ENCODE measurements around the gene EIF3M. TPM values are rescaled to one million over a fixed set of nuclear protein-coding genes. Genes with fewer than 3 reads are reported as not detected.
A peak's percentile ranks its signal among the peaks of the same experiment; 100 is the strongest.

EIF3M gene
- total RNA-seq, 2 donors from 2014 or later: 190 to 347 TPM

DNA sequence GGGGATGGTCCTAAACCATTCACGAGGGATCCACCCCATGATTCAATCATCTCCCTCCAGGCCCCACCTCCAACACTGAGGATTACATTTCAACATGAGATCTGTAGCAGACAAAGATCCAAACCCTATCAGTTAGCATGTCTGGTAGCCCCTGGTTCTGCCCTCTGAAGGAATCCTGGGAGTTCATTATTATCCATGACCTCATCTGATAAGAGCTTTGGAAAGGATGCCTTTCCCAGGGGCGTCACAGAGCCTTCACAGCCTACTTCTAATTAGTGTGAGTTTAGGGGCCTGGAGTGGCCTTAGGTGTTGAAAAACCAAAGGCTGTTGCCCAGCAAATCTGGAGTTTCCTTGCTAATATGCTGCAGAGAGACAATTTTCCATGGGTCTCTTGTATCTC, 8.6 kb upstream of the EIF3M start:
- H3K9me3 ChIP-seq: no peaks in the 10 kb centered on the region
- H3K36me3 ChIP-seq: no peaks in the 10 kb centered on the region
- H3K27ac ChIP-seq: no peak overlapping the region
- no peaks in the 10 kb centered on the region for H3K4me1 ChIP-seq (ENCODE audit: control insufficient read depth in 1 of 2, low read depth in 2 of 2)
- DNase-seq (ENCODE audit: low spot score) (no peak), ATAC-seq (ENCODE audit: insufficient number of reproducible peaks, low FRiP score, low read depth) (no peak)
- H3K4me3 ChIP-seq: no peak overlapping the region
- H3K27me3 ChIP-seq (replicated peaks; ENCODE audit: insufficient read depth): no peaks in the 10 kb centered on the region
- TF ChIP-seq, protein P1, sequence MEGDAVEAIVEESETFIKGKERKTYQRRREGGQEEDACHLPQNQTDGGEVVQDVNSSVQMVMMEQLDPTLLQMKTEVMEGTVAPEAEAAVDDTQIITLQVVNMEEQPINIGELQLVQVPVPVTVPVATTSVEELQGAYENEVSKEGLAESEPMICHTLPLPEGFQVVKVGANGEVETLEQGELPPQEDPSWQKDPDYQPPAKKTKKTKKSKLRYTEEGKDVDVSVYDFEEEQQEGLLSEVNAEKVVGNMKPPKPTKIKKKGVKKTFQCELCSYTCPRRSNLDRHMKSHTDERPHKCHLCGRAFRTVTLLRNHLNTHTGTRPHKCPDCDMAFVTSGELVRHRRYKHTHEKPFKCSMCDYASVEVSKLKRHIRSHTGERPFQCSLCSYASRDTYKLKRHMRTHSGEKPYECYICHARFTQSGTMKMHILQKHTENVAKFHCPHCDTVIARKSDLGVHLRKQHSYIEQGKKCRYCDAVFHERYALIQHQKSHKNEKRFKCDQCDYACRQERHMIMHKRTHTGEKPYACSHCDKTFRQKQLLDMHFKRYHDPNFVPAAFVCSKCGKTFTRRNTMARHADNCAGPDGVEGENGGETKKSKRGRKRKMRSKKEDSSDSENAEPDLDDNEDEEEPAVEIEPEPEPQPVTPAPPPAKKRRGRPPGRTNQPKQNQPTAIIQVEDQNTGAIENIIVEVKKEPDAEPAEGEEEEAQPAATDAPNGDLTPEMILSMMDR (IDR thresholded peaks at IDR 0.05): no peak

DNA sequence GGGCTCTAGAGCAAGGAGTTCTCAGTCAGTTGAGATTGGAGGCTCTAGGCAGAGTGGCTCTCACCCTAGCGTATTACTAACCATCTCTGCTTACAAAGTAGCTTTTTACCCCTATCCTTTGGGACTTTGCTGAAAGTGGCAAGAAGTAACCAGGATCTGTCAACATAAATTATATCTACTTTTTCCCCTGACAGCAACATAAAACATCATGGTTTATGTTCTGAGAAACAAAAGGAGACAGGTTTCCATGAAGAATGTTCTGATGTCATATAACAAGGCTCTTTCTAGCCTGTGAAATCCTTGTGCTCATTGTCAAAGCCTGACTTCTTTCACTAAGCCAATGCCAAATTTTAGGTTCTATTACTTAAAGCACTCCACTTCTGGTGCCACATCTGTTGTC, 7.2 kb upstream of the EIF3M start:
- H3K4me3 ChIP-seq: no peak overlapping the region
- no peaks in the 10 kb centered on the region for H3K9me3 ChIP-seq
- H3K27ac ChIP-seq: no peak overlapping the region
- ATAC-seq (ENCODE audit: insufficient number of reproducible peaks, low FRiP score, low read depth) (no peak), DNase-seq (ENCODE audit: low spot score) (no peak)
- TF ChIP-seq, protein P1 (IDR thresholded peaks at IDR 0.05): no peak
- H3K4me1 ChIP-seq (ENCODE audit: control insufficient read depth in 1 of 2, low read depth in 2 of 2): no peaks in the 10 kb centered on the region
- H3K27me3 ChIP-seq (replicated peaks; ENCODE audit: insufficient read depth): no peaks in the 10 kb centered on the region
- H3K36me3 ChIP-seq: no peaks in the 10 kb centered on the region

DNA sequence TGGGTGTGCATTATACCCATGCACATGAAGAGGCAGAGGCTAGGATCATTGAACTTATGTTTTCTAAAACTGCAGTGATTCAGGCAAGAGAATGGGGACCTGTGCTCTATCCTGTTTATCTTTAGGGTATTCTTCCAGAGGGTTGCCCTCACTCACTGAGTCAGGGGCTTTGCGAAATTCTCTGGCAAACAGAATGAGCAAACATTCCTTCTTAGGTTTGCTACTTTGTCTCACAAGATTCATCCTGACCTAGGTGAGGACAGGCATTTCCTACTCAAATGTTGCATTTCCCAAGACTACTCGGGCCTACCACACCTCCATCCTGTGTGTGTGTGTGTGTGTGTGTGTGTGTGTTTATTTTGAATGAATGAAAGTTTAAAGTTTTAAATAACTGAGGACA, 2.7 kb upstream of the EIF3M start:
- TF ChIP-seq, protein P1 (IDR thresholded peaks at IDR 0.05): no peak
- H3K27ac ChIP-seq: no peak overlapping the region
- ATAC-seq (ENCODE audit: insufficient number of reproducible peaks, low FRiP score, low read depth) (no peak), DNase-seq (ENCODE audit: low spot score) (no peak)
- H3K36me3 ChIP-seq: no peaks in the 10 kb centered on the region
- peaks cover 13 to 19% of the 10 kb centered on the region in 2 donors for H3K4me1 ChIP-seq (ENCODE audit: control insufficient read depth in 1 of 2, low read depth in 2 of 2)
- no peaks in the 10 kb centered on the region for H3K9me3 ChIP-seq
- H3K4me3 ChIP-seq: no peak overlapping the region
- no peaks in the 10 kb centered on the region for H3K27me3 ChIP-seq (replicated peaks; ENCODE audit: insufficient read depth)

DNA sequence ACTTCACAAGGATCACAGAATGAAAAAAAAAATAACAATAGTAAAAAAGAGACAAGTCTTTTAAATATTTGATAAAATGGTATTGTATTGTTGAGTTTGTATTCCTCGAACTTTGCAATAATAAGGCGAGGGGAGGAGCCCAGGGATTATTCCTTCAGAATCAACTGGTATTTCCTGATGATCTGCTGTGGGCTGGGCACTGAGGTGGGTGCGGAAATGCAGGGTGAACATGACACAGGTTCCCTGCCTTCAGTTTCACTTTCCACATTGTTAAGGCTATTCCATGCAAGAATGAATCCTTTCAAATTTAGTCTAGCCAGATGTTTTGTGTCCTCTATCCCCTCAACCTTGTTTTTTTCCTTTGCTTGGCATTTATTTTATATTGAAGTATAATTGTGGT, 2.1 kb upstream of the EIF3M start:
- no peak for DNase-seq (ENCODE audit: low spot score)
- TF ChIP-seq, protein P1 (IDR thresholded peaks at IDR 0.05): no peak
- Histone ChIP-seq H3K4me3 (no peak overlapping the region), H3K9me3 (no peaks in the 10 kb centered on the region), H3K4me1 (ENCODE audit: control insufficient read depth in 1 of 2, low read depth in 2 of 2) (peaks cover 13 to 25% of the 10 kb centered on the region in 2 donors), H3K27ac (no peak overlapping the region), H3K36me3 (no peaks in the 10 kb centered on the region), H3K27me3 (replicated peaks; ENCODE audit: insufficient read depth) (no peaks in the 10 kb centered on the region)
- no peak for ATAC-seq (ENCODE audit: insufficient number of reproducible peaks, low FRiP score, low read depth)

DNA sequence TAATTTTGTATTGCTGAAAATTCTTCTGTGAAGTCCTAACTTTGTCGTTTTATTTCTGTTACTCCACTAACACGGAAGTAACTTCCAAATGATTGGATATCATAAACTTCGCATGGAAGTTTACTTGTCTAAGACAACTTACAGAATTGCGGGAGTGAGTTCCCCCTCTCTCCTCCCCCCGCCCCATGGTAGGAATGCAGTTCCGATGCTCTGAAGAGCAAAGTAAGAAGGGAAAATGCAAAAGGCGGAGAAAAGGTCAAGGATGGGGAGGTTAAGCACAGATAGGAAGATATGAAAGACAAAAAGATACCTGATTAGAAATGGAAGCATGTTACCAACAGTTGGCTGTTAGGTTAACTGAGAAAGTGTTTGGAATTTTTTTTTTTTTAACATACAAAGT, 1.3 kb downstream of the EIF3M start:
- Histone ChIP-seq H3K9me3 (no peaks in the 10 kb centered on the region), H3K4me1 (ENCODE audit: control insufficient read depth in 1 of 2, low read depth in 2 of 2) (peaks cover 13 to 26% of the 10 kb centered on the region in 2 donors), H3K27me3 (replicated peaks; ENCODE audit: insufficient read depth) (no peaks in the 10 kb centered on the region), H3K4me3 (peak overlapping the region; percentile 97), H3K27ac (no peak overlapping the region), H3K36me3 (peaks cover 3% of the 10 kb centered on the region)
- DNase-seq (ENCODE audit: low spot score) (no peak), ATAC-seq (ENCODE audit: insufficient number of reproducible peaks, low FRiP score, low read depth) (no peak)
- TF ChIP-seq, protein P1 (IDR thresholded peaks at IDR 0.05): no peak

Data from thoracic aorta (tissue), 2 donors.